T-cell (primary cell): ENCODE data around the gene SVOP. TPM values are rescaled to one million over a fixed set of nuclear protein-coding genes. Genes with fewer than 3 reads are reported as not detected.
"Not testable (repeated sequence)": the region's sequence is repeated elsewhere in the genome, so short reads cannot be mapped to it uniquely, and the experiment has no call there.

ENCODE experiments used
- ATAC-seq, 4 experiments: fragments of 200-7000 bp in 3 of 4; fragments of 150-1000 bp in 1 of 4; cut with Tn5 transposase; replicated peaks in 1 of 4; 1 replicate in 3 of 4; 2 replicates in 1 of 4; pipeline ENCODE4 v1.10.0; 2021; ENCODE audit warnings: moderate library complexity in 3 of 4, mild to moderate bottlenecking in 2 of 4, moderate number of reproducible peaks in 1 of 4
- CTCF ChIA-PET, 2 donors: fragments of 300-600 bp; sonication (Branson Sonifier 250); formaldehyde crosslinking; loops; one replicate each; lab custom pipeline; 2022; ENCODE audit warnings: antibody characterized with exemption in 2 of 2; lab: Charles Lee
- POLR2A ChIA-PET, 2 donors: fragments of 300-600 bp; sonication (Branson Sonifier 250); formaldehyde crosslinking; loops; one replicate each; lab custom pipeline; 2022; ENCODE audit warnings: antibody characterized with exemption in 2 of 2; lab: Charles Lee
- DNase-seq, 35 experiments: peaks; one replicate each; pipeline versions ENCODE4 v3.0.0 to v3.0.0-alpha.2; 2013 to 2023
- H3K27ac ChIP-seq: one replicate; pipeline ENCODE4 v1.5.1; 2013; ENCODE audit warnings: low read length
- H3K27me3 ChIP-seq, 2 experiments: replicated peaks in 1 of 2; 1 replicate in 1 of 2; 2 replicates in 1 of 2; pipeline versions ENCODE4 v1.6.1 to v1.7.0; 2013; ENCODE audit warnings: low read length in 1 of 2, mixed read lengths in 1 of 2; ENCODE audit not compliant: control insufficient read depth in 2 of 2, insufficient read depth in 2 of 2; ENCODE audit errors: extremely low read depth in 1 of 2
- H3K36me3 ChIP-seq, 2 donors: 1 replicate in 1 of 2; 2 replicates in 1 of 2; pipeline versions ENCODE4 v1.6.1 to v1.7.0; 2013; ENCODE audit warnings: low read length in 1 of 2; ENCODE audit not compliant: control insufficient read depth in 2 of 2, insufficient read depth in 1 of 2; ENCODE audit errors: extremely low read depth in 1 of 2
- H3K4me1 ChIP-seq, 2 experiments: 1 replicate in 1 of 2; 2 replicates in 1 of 2; pipeline versions ENCODE4 v1.6.1 to v1.7.0; 2013; ENCODE audit warnings: low read length in 2 of 2, mixed read lengths in 1 of 2; ENCODE audit not compliant: insufficient read depth in 2 of 2, control insufficient read depth in 1 of 2; ENCODE audit errors: extremely low read depth in 1 of 2
- H3K4me3 ChIP-seq, 2 donors: 1 replicate in 1 of 2; 2 replicates in 1 of 2; pipeline versions ENCODE4 v1.5.1 to v1.7.0; 2013; ENCODE audit warnings: mild to moderate bottlenecking in 2 of 2, low read length in 1 of 2, moderate library complexity in 1 of 2; ENCODE audit not compliant: control insufficient read depth in 1 of 2; ENCODE audit errors: extremely low read depth in 1 of 2
- H3K9me3 ChIP-seq: 2 replicates; pipeline ENCODE4 v1.7.0; 2013
- H3K27ac Mint-ChIP-seq, 2 donors: one replicate each; pipeline ENCODE4 v1.8.0; 2020 to 2021; ENCODE audit warnings: mild to moderate bottlenecking in 2 of 2, mixed read lengths in 2 of 2
- H3K27me3 Mint-ChIP-seq, 2 donors: one replicate each; pipeline ENCODE4 v1.8.0; 2021 to 2022; ENCODE audit warnings: mixed read lengths in 2 of 2
- H3K36me3 Mint-ChIP-seq: one replicate; pipeline ENCODE4 v1.8.0; 2021; ENCODE audit warnings: mixed read lengths
- H3K4me1 Mint-ChIP-seq, 3 donors: one replicate each; pipeline ENCODE4 v1.8.0; 2020 to 2022; ENCODE audit warnings: mixed read lengths in 3 of 3, mild to moderate bottlenecking in 1 of 3
- H3K4me3 Mint-ChIP-seq, 3 donors: one replicate each; pipeline ENCODE4 v1.8.0; 2020 to 2022; ENCODE audit warnings: mild to moderate bottlenecking in 3 of 3, mixed read lengths in 3 of 3, moderate library complexity in 3 of 3
- H3K9me3 Mint-ChIP-seq, 3 donors: one replicate each; pipeline ENCODE4 v1.8.0; 2020 to 2022; ENCODE audit warnings: mixed read lengths in 3 of 3
- WGBS: methylation state at CpG from one replicate; pipeline ENCODE4 v1.1.5; 2013; ENCODE audit warnings: missing lambda C conversion rate; ENCODE audit not compliant: insufficient coverage; 5-methylcytosine and 5-hydroxymethylcytosine counted together
- total RNA-seq, 35 experiments: library from RNA in 6 of 35; stranded (reverse) in 6 of 35; fragments of 120-200 nt in 1 of 35; gene quantifications; one replicate each; pipeline versions ENCODE4 v1.2.1 to v1.2.4 and lab custom pipeline; 2013 to 2026

SVOP gene
- total RNA-seq, 5 donors from 2014 or later (not counting 1 experiment from before 2014, with no cell fraction given), result not detected

DNA sequence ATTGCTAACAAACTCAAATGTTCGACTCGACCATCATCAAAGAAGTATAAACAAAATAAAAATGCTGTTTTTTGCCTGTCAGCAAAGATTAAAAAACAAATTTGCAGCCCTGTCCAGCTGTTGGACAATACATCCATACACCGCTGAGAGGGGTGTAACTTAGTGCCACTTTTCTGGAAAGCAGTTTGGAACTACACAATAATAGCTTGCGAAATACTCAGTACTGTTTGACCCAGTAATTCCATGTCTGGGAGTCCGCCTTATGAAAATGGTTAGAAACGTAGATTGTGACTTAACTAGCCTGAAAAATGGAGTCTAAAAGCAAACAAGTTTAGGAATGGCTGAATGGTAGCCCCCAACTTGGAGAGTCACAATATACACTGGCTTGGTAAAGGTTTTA is 37.9 kb upstream of the SVOP start:
- H3K27ac ChIP-seq, result no peak overlapping the region
- no peak overlapping the region for H3K27ac Mint-ChIP-seq
- peaks cover 23% of the 10 kb centered on the region for H3K36me3 Mint-ChIP-seq
- no peaks in the 10 kb centered on the region for H3K9me3 Mint-ChIP-seq
- DNase-seq, result no peak
- H3K4me3 Mint-ChIP-seq, result no peak overlapping the region
- no peak for ATAC-seq
- H3K4me1 Mint-ChIP-seq, result peaks cover 8 to 12% (median 12%) of the 10 kb centered on the region in 3 donors
- H3K36me3 ChIP-seq, result peaks cover 3 to 14% of the 10 kb centered on the region in 2 donors
- 100% methylated on average over 4 of the region's 6 CpGs for WGBS
- H3K9me3 ChIP-seq, result no peaks in the 10 kb centered on the region
- H3K27me3 Mint-ChIP-seq, result no peaks in the 10 kb centered on the region
- CTCF ChIA-PET, result interaction anchor here in 1 of 2 donors (0.6 kb wide), 1 partner anchor 38 kb away, joined by 3 read pairs; no protein-coding TSS in a partner anchor
- no peaks in the 10 kb centered on the region for H3K27me3 ChIP-seq
- POLR2A ChIA-PET, result interaction anchor here (0.5 to 0.6 kb wide), 2 partner anchors 197 to 207 kb away, joined by 4 read pairs; no protein-coding TSS in a partner anchor
- no peak overlapping the region for H3K4me3 ChIP-seq
- peaks cover 0 to 6% of the 10 kb centered on the region in 2 experiments for H3K4me1 ChIP-seq

DNA sequence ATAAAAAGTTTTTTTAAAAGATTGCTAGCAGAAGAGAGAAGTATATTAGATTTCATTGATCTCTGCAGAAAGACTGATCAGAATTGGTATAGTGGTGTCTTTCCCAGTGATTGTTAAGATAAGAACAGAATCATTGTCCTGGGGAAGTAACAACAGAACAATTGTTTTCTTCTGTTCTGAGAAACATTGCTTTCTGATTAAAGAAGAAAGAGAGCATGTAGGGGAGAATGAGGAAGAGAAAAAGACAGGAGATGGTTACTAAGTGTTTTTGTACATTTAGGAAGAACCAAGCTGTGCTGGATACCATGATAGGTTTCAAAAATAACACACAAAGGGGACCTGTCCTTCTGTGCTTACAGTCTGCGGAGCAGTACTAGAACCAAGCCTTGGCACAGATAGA is 36.5 kb upstream of the SVOP start:
- 100% methylated on average over 1 of the region's 1 CpG for WGBS
- Mint-ChIP-seq H3K4me1 (peaks cover 6 to 24% (median 11%) of the 10 kb centered on the region in 3 donors), H3K9me3 (no peaks in the 10 kb centered on the region), H3K36me3 (peaks cover 19% of the 10 kb centered on the region), H3K27me3 (no peaks in the 10 kb centered on the region), H3K27ac (no peak overlapping the region), H3K4me3 (no peak overlapping the region)
- no peak overlapping the region for H3K4me3 ChIP-seq
- H3K27me3 ChIP-seq, result no peaks in the 10 kb centered on the region
- H3K9me3 ChIP-seq, result no peaks in the 10 kb centered on the region
- DNase-seq (no peak), ATAC-seq (no peak)
- H3K4me1 ChIP-seq, result peaks cover 3 to 11% of the 10 kb centered on the region in 2 experiments
- peaks cover 3 to 14% of the 10 kb centered on the region in 2 donors for H3K36me3 ChIP-seq
- POLR2A ChIA-PET, result no interaction called here
- CTCF ChIA-PET, result no interaction called here
- H3K27ac ChIP-seq, result no peak overlapping the region

DNA sequence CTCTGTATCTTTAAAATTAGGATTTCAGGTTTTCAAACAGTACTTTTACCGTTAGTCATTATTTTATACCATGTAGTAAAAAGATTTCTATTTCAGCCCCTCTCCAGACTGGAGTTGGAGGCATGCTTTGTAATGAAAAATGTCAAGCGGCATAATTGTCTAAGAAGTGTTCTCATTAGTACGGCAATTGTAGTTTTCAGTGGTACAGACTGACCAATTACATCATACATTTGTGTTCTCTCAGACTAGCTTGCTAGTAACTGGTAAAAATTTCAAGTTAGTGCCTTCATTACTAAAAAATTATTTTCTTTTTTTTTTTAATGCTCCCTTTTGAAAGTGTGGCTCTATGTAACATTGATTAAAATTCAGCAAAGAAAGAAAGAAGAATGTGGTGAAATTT is 36.0 kb upstream of the SVOP start:
- ATAC-seq (no peak), DNase-seq (no peak)
- WGBS, result no CpG with 5 or more reads among the region's 3 CpGs
- no peaks in the 10 kb centered on the region for H3K9me3 ChIP-seq
- no peaks in the 10 kb centered on the region for H3K27me3 ChIP-seq
- peaks cover 19% of the 10 kb centered on the region for H3K36me3 Mint-ChIP-seq
- CTCF ChIA-PET, result no interaction called here
- H3K9me3 Mint-ChIP-seq, result no peaks in the 10 kb centered on the region
- H3K36me3 ChIP-seq, result peaks cover 3 to 14% of the 10 kb centered on the region in 2 donors
- no peak overlapping the region for H3K4me3 ChIP-seq
- H3K27ac ChIP-seq, result no peak overlapping the region
- no peaks in the 10 kb centered on the region for H3K27me3 Mint-ChIP-seq
- no peak overlapping the region for H3K27ac Mint-ChIP-seq
- peaks cover 10 to 29% (median 15%) of the 10 kb centered on the region in 3 donors for H3K4me1 Mint-ChIP-seq
- H3K4me1 ChIP-seq, result peaks cover 6 to 16% of the 10 kb centered on the region in 2 experiments
- POLR2A ChIA-PET, result no interaction called here
- H3K4me3 Mint-ChIP-seq, result no peak overlapping the region

DNA sequence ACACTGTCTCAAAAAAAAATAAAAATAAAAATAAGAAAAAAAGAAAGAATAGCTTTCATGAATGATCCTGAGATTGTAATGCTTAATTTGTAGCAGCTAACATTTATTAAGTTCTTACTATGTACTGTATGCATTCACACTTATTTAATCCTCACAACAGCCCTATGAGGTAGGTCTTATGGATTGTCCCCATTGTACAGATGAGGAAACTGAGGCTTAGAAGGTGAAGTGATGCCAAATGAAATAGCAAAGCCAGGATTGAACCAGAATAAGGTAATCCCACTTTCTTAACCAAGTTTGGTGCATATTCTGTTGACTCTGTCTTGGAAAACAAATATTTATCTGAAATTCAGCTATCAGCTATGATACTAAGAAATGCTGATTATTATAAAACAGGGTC is 33.7 kb upstream of the SVOP start:
- H3K36me3 ChIP-seq, result peaks cover 3 to 14% of the 10 kb centered on the region in 2 donors
- no peaks in the 10 kb centered on the region for H3K27me3 ChIP-seq
- no peaks in the 10 kb centered on the region for H3K9me3 Mint-ChIP-seq
- H3K4me1 Mint-ChIP-seq, result peaks cover 12 to 31% (median 19%) of the 10 kb centered on the region in 3 donors
- H3K4me1 ChIP-seq, result peaks cover 6 to 16% of the 10 kb centered on the region in 2 experiments
- no peak for ATAC-seq
- no peak overlapping the region for H3K4me3 ChIP-seq
- H3K27me3 Mint-ChIP-seq, result no peaks in the 10 kb centered on the region
- ChIA-PET POLR2A (no interaction called here), CTCF (interaction anchor here in 1 of 2 donors (0.7 to 1.5 kb wide), 5 partner anchors 13 to 107 kb away, joined by 3 to 8 read pairs (median 4); partner anchors contain the start of gene ALKBH2)
- peak overlapping the region; percentile 74 to 93 for H3K27ac Mint-ChIP-seq
- peak overlapping the region; percentile 92 for H3K27ac ChIP-seq
- H3K9me3 ChIP-seq, result no peaks in the 10 kb centered on the region
- no peak for DNase-seq
- peaks cover 15% of the 10 kb centered on the region for H3K36me3 Mint-ChIP-seq
- H3K4me3 Mint-ChIP-seq, result no peak overlapping the region

DNA sequence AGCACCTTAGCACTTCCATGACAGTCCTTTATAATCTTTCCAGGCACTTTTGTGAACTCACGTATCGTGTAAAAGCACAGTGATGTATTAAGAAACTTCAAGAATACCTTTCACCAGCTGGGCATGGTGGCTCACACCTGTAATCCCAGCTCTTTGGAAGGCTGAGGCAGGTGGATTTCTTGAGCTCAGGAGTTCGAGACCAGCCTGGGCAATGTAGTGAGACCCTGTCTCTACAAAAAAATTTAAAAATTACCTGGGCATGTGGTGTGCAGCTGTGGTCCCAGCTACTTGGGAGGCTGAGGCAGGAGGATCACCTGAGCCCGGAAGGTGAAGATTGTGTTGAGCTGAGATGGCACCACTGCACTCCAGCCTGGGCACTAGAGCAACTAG is 33.3 kb upstream of the SVOP start:
- H3K27me3 ChIP-seq, DNase-seq, POLR2A ChIA-PET, H3K9me3 Mint-ChIP-seq, H3K27me3 Mint-ChIP-seq, H3K9me3 ChIP-seq: not testable (repeated sequence)
- Histone ChIP-seq H3K36me3 (peaks cover 3 to 14% of the 10 kb centered on the region in 2 donors), H3K4me3 (peak overlapping the region in 1 of 2 donors; percentile 97), H3K4me1 (peaks cover 6 to 16% of the 10 kb centered on the region in 2 experiments), H3K27ac (peak overlapping the region; percentile 92)
- Mint-ChIP-seq H3K4me3 (peak overlapping the region; percentile 86 to 98 (median 90)), H3K4me1 (peaks cover 12 to 31% (median 19%) of the 10 kb centered on the region in 3 donors), H3K36me3 (peaks cover 14% of the 10 kb centered on the region), H3K27ac (peak overlapping the region; percentile 93)
- CTCF ChIA-PET, result interaction anchor here in 1 of 2 donors (0.7 to 1.5 kb wide), 5 partner anchors 14 to 106 kb away, joined by 3 to 8 read pairs (median 4); partner anchors contain the start of gene ALKBH2
- no CpG with 5 or more reads among the region's 4 CpGs for WGBS
- peak in 2 of 4 experiments; percentile 2 to 10 for ATAC-seq

DNA sequence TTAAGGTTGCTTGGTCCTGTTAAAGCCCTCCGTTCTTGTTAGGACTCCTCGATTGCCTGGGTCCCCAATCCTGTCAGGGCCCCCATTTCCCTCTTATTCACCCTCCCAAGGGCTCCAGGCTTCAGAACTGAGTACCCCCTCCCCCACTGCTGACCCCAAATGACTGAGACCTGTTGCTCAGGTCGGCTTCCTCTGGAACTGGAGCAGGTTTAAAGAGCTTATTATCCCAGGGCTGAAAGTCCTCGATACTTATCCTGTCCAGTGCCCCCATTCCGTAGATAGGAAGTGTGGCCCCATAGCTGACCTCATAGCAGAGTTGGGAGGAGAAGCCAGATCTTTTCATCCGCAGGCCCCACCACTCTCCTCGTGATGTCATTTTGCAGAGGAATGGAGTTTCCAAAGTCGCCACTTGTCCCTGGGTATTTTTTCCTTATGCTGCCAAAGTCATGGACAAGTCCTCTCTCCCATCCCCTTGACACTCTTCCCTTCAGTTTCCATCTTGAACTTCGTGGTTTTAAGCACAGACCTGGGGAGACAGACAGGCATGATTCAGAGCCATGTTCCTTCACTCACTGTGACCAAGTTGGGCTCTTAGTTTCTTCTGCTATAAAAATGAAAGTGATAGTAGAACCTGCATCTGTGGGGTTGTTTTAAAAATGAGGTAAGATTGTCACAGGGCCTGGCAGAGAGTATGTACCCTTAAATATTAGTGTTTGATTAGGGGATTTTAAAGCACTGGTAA is 32.7 kb upstream of the SVOP start:
- Histone ChIP-seq H3K9me3 (no peaks in the 10 kb centered on the region), H3K4me3 (peak overlapping the region; percentile 97 to 99), H3K4me1 (peaks cover 6 to 16% of the 10 kb centered on the region in 2 experiments), H3K36me3 (peaks cover 3 to 11% of the 10 kb centered on the region in 2 donors), H3K27me3 (no peaks in the 10 kb centered on the region), H3K27ac (peak overlapping the region; percentile 92)
- Mint-ChIP-seq H3K27ac (peak overlapping the region; percentile 93), H3K9me3 (no peaks in the 10 kb centered on the region), H3K27me3 (no peaks in the 10 kb centered on the region), H3K4me1 (peaks cover 12 to 31% (median 19%) of the 10 kb centered on the region in 3 donors), H3K4me3 (peak overlapping the region; percentile 86 to 98 (median 90)), H3K36me3 (peaks cover 12% of the 10 kb centered on the region)
- CTCF ChIA-PET, result interaction anchor here in 1 of 2 donors (0.5 to 1.5 kb wide), 4 partner anchors 31 to 248 kb away, joined by 3 to 8 read pairs (median 4); partner anchors contain the start of gene ALKBH2
- DNase-seq (peak in 12 of 35 experiments; percentile 2 to 70 (median 6)), ATAC-seq (peak; percentile 46 to 62 (median 52))
- POLR2A ChIA-PET, result no interaction called here
- 15% methylated on average over 6 of the region's 9 CpGs for WGBS
